GM19455 (cell line): Measurements from ENCODE around the gene STRA6.

Source experiments
- ATAC-seq: cut with Tn5 transposase; IDR thresholded peaks from one replicate; pipeline ENCODE4 v1.9.1; 2021; ENCODE audit not compliant: unreplicated experiment

Gene STRA6

GRCh38 chr15:74133694-74134386 lies 68.7 kb downstream of the STRA6 start:
- no peak for ATAC-seq

- no peak for ATAC-seq
Measured at GRCh38 chr15:74132681-74133651, 69.6 kb downstream of the STRA6 start.

- ATAC-seq, result no peak
Measured at GRCh38 chr15:74131628-74132413, 70.8 kb downstream of the STRA6 start.

GRCh38 chr15:74130849-74131627 lies 71.5 kb downstream of the STRA6 start:
- ATAC-seq, result no peak

GRCh38 chr15:74130155-74130848 lies 72.3 kb downstream of the STRA6 start, which contains the start of gene ISLR2:
TSS of gene ISLR2 (plus strand) at chr15:74130586. CDS start at chr15:74132755, 2,169 bp downstream.
- ATAC-seq, result no peak

GRCh38 chr15:74129586-74130154 lies 72.9 kb downstream of the STRA6 start:
- no peak for ATAC-seq
